MG63 (cell line): ENCODE results near the gene PLA1A. TPM values are rescaled to one million over a fixed set of nuclear protein-coding genes. Genes with fewer than 3 reads are reported as not detected.

Experiments used
- total RNA-seq: library from RNA; depleted of rRNA; stranded (reverse); fragments of >200 nt; shearing (Covaris generic); gene quantifications from 2 replicates; pipeline ENCODE4 v1.2.3, GENCODE V29; 2014; ENCODE audit warnings: low replicate concordance; rRNA removed

Gene PLA1A
- total RNA-seq, 1 experiment from 2014 or later, result not detected

Other genes with a start within 250 kb of the PLA1A start
- 27.9 and 37.9 TPM in 2 replicates for gene TMEM39A, start 134.3 kb upstream of the PLA1A start, total RNA-seq
- 12.4 and 24.8 TPM in 2 replicates for gene POGLUT1, start 128.9 kb upstream of the PLA1A start, total RNA-seq
- 73.8 and 95.4 TPM in 2 replicates for gene TIMMDC1, start 99.3 kb upstream of the PLA1A start, total RNA-seq
- gene CD80, start 38.3 kb upstream of the PLA1A start, total RNA-seq, result not detected in 2 replicates
- gene ADPRH, start 18.4 kb upstream of the PLA1A start, total RNA-seq, result 0.69 and 3.4 TPM in 2 replicates
- 0.07 TPM in 1 of 2 replicates, not detected in the other for gene POPDC2, start 62.7 kb downstream of the PLA1A start, total RNA-seq
- gene COX17, start 79.5 kb downstream of the PLA1A start, total RNA-seq, result 1.7 and 15.3 TPM in 2 replicates
- 0.47 and 1.1 TPM in 2 replicates for gene CFAP91, start 105.1 kb downstream of the PLA1A start, total RNA-seq
- not detected in 2 replicates for gene NR1I2, start 184.2 kb downstream of the PLA1A start, total RNA-seq